Measurements from ENCODE around the gene TGM5. TPM values are rescaled to one million over a fixed set of nuclear protein-coding genes. Genes with fewer than 3 reads are reported as not detected.

Gene TGM5
- total RNA-seq, 1 donor = not detected

DNA sequence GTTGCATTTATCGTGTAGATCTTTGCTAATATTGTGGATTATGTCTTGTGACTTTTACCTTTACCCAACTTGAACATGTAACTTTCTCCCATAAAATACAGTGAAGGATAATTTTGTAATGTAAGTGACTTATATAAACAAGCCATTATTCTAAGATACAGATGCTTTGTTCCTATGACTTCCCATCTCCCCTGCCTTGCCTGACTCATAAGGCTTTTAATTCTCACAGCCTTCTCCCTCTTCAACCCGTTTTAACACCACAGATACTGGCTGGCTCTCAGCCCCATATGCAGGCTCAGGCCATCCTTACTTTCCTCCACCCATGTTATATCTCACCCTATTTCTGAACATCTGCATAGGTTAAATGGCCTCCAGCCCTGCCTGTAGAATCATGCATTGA, 77.4 kb downstream of the TGM5 start:
- Histone ChIP-seq H3K4me3 (ENCODE audit: insufficient read depth, low read length) (no peak overlapping the region), H3K79me2 (ENCODE audit: insufficient read depth, low read length) (peaks cover 5% of the 10 kb centered on the region), H3K36me3 (ENCODE audit: insufficient read depth, low read length) (peaks cover 37% of the 10 kb centered on the region), H3K27ac (ENCODE audit: low read depth, low read length) (no peak overlapping the region), H3K4me1 (ENCODE audit: insufficient read depth, low read length) (peaks cover 9% of the 10 kb centered on the region), H4K20me1 (ENCODE audit: insufficient read depth, low read length) (no peaks in the 10 kb centered on the region), H3K27me3 (ENCODE audit: insufficient read depth, low read length) (no peaks in the 10 kb centered on the region), H3K4me2 (ENCODE audit: insufficient read depth, low read length) (no peak overlapping the region), H2AFZ (ENCODE audit: low read length) (no peak overlapping the region), H3K9me3 (ENCODE audit: low read depth, low read length) (no peaks in the 10 kb centered on the region)
- no peak for DNase-seq (ENCODE audit: insufficient read length, low spot score, missing footprints)
- TF ChIP-seq, protein P1, sequence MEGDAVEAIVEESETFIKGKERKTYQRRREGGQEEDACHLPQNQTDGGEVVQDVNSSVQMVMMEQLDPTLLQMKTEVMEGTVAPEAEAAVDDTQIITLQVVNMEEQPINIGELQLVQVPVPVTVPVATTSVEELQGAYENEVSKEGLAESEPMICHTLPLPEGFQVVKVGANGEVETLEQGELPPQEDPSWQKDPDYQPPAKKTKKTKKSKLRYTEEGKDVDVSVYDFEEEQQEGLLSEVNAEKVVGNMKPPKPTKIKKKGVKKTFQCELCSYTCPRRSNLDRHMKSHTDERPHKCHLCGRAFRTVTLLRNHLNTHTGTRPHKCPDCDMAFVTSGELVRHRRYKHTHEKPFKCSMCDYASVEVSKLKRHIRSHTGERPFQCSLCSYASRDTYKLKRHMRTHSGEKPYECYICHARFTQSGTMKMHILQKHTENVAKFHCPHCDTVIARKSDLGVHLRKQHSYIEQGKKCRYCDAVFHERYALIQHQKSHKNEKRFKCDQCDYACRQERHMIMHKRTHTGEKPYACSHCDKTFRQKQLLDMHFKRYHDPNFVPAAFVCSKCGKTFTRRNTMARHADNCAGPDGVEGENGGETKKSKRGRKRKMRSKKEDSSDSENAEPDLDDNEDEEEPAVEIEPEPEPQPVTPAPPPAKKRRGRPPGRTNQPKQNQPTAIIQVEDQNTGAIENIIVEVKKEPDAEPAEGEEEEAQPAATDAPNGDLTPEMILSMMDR (IDR thresholded peaks at IDR 0.05; ENCODE audit: extremely low read depth, low read depth, low read length) = no peak

DNA sequence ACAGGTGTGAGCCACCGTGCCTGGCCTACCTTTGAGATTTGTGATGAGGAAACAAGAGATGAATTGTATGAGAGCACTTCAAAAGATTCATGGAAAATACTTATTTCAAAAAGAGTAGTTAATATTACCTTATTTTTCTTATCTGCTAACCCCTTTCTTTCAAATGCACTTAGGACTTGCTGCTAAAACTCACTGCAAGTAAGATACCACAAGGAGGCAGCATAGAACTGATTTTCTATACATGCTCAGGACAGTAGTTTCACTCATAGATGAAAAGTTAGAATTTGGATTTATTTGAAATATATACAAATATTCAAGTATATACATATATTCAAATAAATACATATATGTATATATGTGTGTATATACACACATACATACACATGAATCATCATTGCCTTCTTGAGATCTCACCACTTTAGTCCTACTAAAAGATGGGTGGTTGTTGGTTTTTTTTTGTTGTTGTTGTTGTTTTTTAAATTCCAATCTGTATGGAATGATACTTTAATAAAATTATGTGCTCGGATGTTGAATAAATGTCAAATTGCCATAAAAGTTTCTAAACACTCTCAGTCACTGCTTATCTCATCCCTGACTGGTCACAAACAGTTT, 79.1 kb downstream of the TGM5 start:
- H3K4me1 ChIP-seq (ENCODE audit: insufficient read depth, low read length) = peaks cover 9% of the 10 kb centered on the region
- no peak for DNase-seq (ENCODE audit: insufficient read length, low spot score, missing footprints)
- no peaks in the 10 kb centered on the region for H4K20me1 ChIP-seq (ENCODE audit: insufficient read depth, low read length)
- peaks cover 31% of the 10 kb centered on the region for H3K36me3 ChIP-seq (ENCODE audit: insufficient read depth, low read length)
- H3K27ac ChIP-seq (ENCODE audit: low read depth, low read length) = no peak overlapping the region
- no peak overlapping the region for H2AFZ ChIP-seq (ENCODE audit: low read length)
- H3K27me3 ChIP-seq (ENCODE audit: insufficient read depth, low read length) = no peaks in the 10 kb centered on the region
- no peaks in the 10 kb centered on the region for H3K9me3 ChIP-seq (ENCODE audit: low read depth, low read length)
- no peak overlapping the region for H3K4me3 ChIP-seq (ENCODE audit: insufficient read depth, low read length)
- peaks cover 5% of the 10 kb centered on the region for H3K79me2 ChIP-seq (ENCODE audit: insufficient read depth, low read length)
- no peak overlapping the region for H3K4me2 ChIP-seq (ENCODE audit: insufficient read depth, low read length)
- TF ChIP-seq, protein P1 (IDR thresholded peaks at IDR 0.05; ENCODE audit: extremely low read depth, low read depth, low read length) = peak; percentile 70

DNA sequence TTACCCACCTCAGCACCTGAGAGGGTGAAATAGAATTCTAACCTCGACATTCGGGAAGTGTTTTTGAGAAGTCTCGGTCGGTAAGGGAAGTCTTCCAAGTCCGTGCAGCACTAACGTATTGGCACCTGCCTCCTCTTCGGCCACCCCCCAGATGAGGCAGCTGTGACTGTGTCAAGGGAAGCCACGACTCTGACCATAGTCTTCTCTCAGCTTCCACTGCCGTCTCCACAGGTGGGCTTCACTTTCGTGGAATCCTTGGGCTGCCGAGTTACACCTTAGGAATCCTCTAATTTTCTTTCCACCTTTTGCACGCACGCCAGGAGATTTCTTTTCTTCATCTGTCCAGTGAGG, 80.8 kb downstream of the TGM5 start:
- H3K4me1 ChIP-seq (ENCODE audit: insufficient read depth, low read length) = peaks cover 13% of the 10 kb centered on the region
- H3K36me3 ChIP-seq (ENCODE audit: insufficient read depth, low read length) = peaks cover 17% of the 10 kb centered on the region
- no peaks in the 10 kb centered on the region for H3K9me3 ChIP-seq (ENCODE audit: low read depth, low read length)
- peak overlapping the region; percentile 84 for H2AFZ ChIP-seq (ENCODE audit: low read length)
- TF ChIP-seq, protein P1 (IDR thresholded peaks at IDR 0.05; ENCODE audit: extremely low read depth, low read depth, low read length) = no peak
- H3K27me3 ChIP-seq (ENCODE audit: insufficient read depth, low read length) = no peaks in the 10 kb centered on the region
- H3K79me2 ChIP-seq (ENCODE audit: insufficient read depth, low read length) = peaks cover 5% of the 10 kb centered on the region
- peak overlapping the region; percentile 55 for H3K27ac ChIP-seq (ENCODE audit: low read depth, low read length)
- DNase-seq (ENCODE audit: insufficient read length, low spot score, missing footprints) = no peak
- H3K4me3 ChIP-seq (ENCODE audit: insufficient read depth, low read length) = peak overlapping the region; percentile 79
- H3K4me2 ChIP-seq (ENCODE audit: insufficient read depth, low read length) = peak overlapping the region; percentile 98
- H4K20me1 ChIP-seq (ENCODE audit: insufficient read depth, low read length) = no peaks in the 10 kb centered on the region

DNA sequence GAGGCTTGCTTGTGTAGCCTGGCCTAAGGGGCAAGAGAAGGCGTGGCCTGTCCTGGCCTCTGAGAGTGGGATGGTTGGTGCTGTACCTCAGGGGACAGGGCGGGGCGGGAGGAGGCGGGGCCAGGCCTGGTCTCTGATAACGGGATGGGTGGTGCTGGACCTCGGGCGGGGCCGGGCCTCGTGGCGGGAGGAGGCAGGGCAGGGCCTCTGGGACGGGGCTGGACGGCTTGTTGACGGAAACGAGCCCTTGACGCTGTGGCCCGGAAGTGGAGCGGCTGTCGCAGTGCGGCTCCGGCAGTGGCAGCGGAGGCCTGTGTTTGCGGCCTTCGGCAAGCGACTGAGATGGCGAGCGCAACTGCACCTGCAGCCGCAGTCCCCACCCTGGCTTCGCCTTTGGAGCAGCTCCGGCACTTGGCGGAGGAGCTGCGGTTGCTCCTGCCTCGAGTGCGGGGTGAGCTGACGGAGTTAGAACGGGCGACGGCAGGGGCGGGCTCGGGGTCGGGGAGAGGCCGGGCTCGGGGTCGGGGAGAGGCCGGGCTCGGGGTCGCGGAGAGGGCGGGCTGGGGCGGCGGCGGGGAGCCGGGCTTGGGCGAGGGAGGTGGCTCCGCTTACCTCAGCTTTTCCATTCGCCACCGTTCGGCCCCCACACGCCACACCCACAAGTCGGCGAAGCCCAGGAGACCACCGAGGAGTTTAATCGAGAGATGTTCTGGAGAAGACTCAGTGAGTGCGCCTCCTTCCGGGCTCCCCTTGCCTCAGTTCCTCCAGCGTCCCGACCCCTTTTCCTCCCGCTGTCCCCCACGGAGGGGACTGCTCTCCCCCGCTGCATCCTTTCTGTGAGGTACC, 81.3 kb downstream of the TGM5 start, which contains the start of gene CCNDBP1:
CCNDBP1 (plus strand) TSS at position 247 of the 846 bp plus-strand sequence; CDS start at position 343, 96 bp downstream.
- H3K79me2 ChIP-seq (ENCODE audit: insufficient read depth, low read length) = peaks cover 5% of the 10 kb centered on the region
- peaks cover 13% of the 10 kb centered on the region for H3K4me1 ChIP-seq (ENCODE audit: insufficient read depth, low read length)
- no peaks in the 10 kb centered on the region for H3K9me3 ChIP-seq (ENCODE audit: low read depth, low read length)
- peak within 1 kb of the TSS; percentile 79 for H3K4me3 ChIP-seq (ENCODE audit: insufficient read depth, low read length)
- peak within 1 kb of the TSS; percentile 55 for H3K27ac ChIP-seq (ENCODE audit: low read depth, low read length)
- TF ChIP-seq, protein P1 (IDR thresholded peaks at IDR 0.05; ENCODE audit: extremely low read depth, low read depth, low read length) = peak; percentile 47
- DNase-seq (ENCODE audit: insufficient read length, low spot score, missing footprints) = peak; percentile 94
- peak within 1 kb of the TSS; percentile 98 for H3K4me2 ChIP-seq (ENCODE audit: insufficient read depth, low read length)
- no peaks in the 10 kb centered on the region for H3K27me3 ChIP-seq (ENCODE audit: insufficient read depth, low read length)
- H2AFZ ChIP-seq (ENCODE audit: low read length) = peak within 1 kb of the TSS; percentile 84
- peaks cover 11% of the 10 kb centered on the region for H3K36me3 ChIP-seq (ENCODE audit: insufficient read depth, low read length)
- H4K20me1 ChIP-seq (ENCODE audit: insufficient read depth, low read length) = no peaks in the 10 kb centered on the region
